Mesenchymal stem cell (in vitro differentiated cells and primary cell): ENCODE results near the gene DND1.

Experiments
- DNase-seq: peaks from one replicate; pipeline ENCODE4 v3.0.0-alpha.2; 2013
- H2AFZ ChIP-seq: one replicate; pipeline ENCODE4 v1.6.1; 2013; ENCODE audit warnings: low read depth, mild to moderate bottlenecking, control low read depth, inconsistent platforms, low read length, moderate library complexity
- H2AK5ac ChIP-seq: 2 replicates; pipeline ENCODE4 v1.6.1; 2013; ENCODE audit warnings: low read length, moderate library complexity, mild to moderate bottlenecking, inconsistent platforms; ENCODE audit not compliant: severe bottlenecking
- H2BK120ac ChIP-seq: one replicate; pipeline ENCODE4 v1.6.1; 2013; ENCODE audit warnings: low read depth, mild to moderate bottlenecking, inconsistent platforms, low read length, moderate library complexity
- H2BK12ac ChIP-seq, 2 experiments: one replicate each; pipeline ENCODE4 v1.6.1; 2013; ENCODE audit warnings: inconsistent platforms in 2 of 2, low read length in 2 of 2, mild to moderate bottlenecking in 2 of 2, moderate library complexity in 2 of 2, control low read depth in 1 of 2
- H2BK15ac ChIP-seq: one replicate; pipeline ENCODE4 v1.6.1; 2013; ENCODE audit warnings: mild to moderate bottlenecking, low read depth, inconsistent platforms; ENCODE audit not compliant: poor library complexity, severe bottlenecking
- H2BK5ac ChIP-seq: 2 replicates; pipeline ENCODE4 v1.6.1; 2013; ENCODE audit warnings: low read depth, mild to moderate bottlenecking, low read length, control low read depth, inconsistent platforms; ENCODE audit not compliant: poor library complexity, severe bottlenecking
- H3K14ac ChIP-seq, 2 experiments: one replicate each; pipeline ENCODE4 v1.6.1; 2013; ENCODE audit warnings: inconsistent platforms in 2 of 2, low read length in 2 of 2, control low read depth in 1 of 2, mild to moderate bottlenecking in 1 of 2, moderate library complexity in 1 of 2
- H3K18ac ChIP-seq, 2 experiments: one replicate each; pipeline ENCODE4 v1.6.1; 2013; ENCODE audit warnings: inconsistent platforms in 2 of 2, low read length in 2 of 2, control low read depth in 1 of 2, low read depth in 1 of 2, mild to moderate bottlenecking in 1 of 2
- H3K23ac ChIP-seq, 2 experiments: one replicate each; pipeline ENCODE4 v1.6.1; 2013; ENCODE audit warnings: inconsistent platforms in 2 of 2, low read length in 2 of 2, mild to moderate bottlenecking in 2 of 2, moderate library complexity in 2 of 2, control low read depth in 1 of 2
- H3K27ac ChIP-seq: 2 replicates; pipeline ENCODE4 v1.5.1; 2013; ENCODE audit warnings: mild to moderate bottlenecking, moderate library complexity, low read length, control low read depth, inconsistent platforms; ENCODE audit not compliant: poor library complexity, severe bottlenecking
- H3K27me3 ChIP-seq, 2 experiments: 2 replicates each; pipeline versions ENCODE4 v1.6.1 to v1.7.0; 2013; ENCODE audit warnings: low read length in 2 of 2, mild to moderate bottlenecking in 2 of 2, moderate library complexity in 2 of 2, control low read depth in 1 of 2, inconsistent platforms in 1 of 2; ENCODE audit not compliant: control insufficient read depth in 1 of 2, insufficient read depth in 1 of 2
- H3K36me3 ChIP-seq, 2 experiments: 2 replicates each; pipeline versions ENCODE4 v1.6.1 to v1.7.0; 2013; ENCODE audit warnings: low read length in 2 of 2, control low read depth in 1 of 2, inconsistent platforms in 1 of 2, low read depth in 1 of 2, mild to moderate bottlenecking in 1 of 2; ENCODE audit not compliant: insufficient read depth in 2 of 2, control insufficient read depth in 1 of 2
- H3K4ac ChIP-seq, 2 experiments: one replicate each; pipeline ENCODE4 v1.6.1; 2013; ENCODE audit warnings: inconsistent platforms in 2 of 2, low read length in 2 of 2, mild to moderate bottlenecking in 2 of 2, moderate library complexity in 2 of 2, control low read depth in 1 of 2, low read depth in 1 of 2
- H3K4me1 ChIP-seq: 2 replicates; pipeline ENCODE4 v1.6.1; 2013; ENCODE audit warnings: low read depth, low read length, control low read depth; ENCODE audit not compliant: control insufficient read depth, insufficient read depth
- H3K4me2 ChIP-seq: 2 replicates; pipeline ENCODE4 v1.6.1; 2013; ENCODE audit warnings: low read length, mild to moderate bottlenecking, inconsistent platforms; ENCODE audit not compliant: poor library complexity, severe bottlenecking
- H3K4me3 ChIP-seq, 2 experiments: 2 replicates each; pipeline versions ENCODE4 v1.5.1 to v1.7.0; 2013; ENCODE audit warnings: low read length in 2 of 2, mild to moderate bottlenecking in 2 of 2, control low read depth in 1 of 2, low read depth in 1 of 2; ENCODE audit not compliant: insufficient read depth in 1 of 2
- H3K79me1 ChIP-seq: replicated peaks from 2 replicates; pipeline ENCODE4 v1.6.1; 2013; ENCODE audit warnings: mild to moderate bottlenecking, control low read depth, low read length, inconsistent platforms; ENCODE audit not compliant: poor library complexity, severe bottlenecking
- H3K9ac ChIP-seq: 2 replicates; pipeline ENCODE4 v1.7.0; 2013; ENCODE audit warnings: mild to moderate bottlenecking, low read length, moderate library complexity
- H3K9me3 ChIP-seq: 2 replicates; pipeline ENCODE4 v1.7.0; 2013; ENCODE audit warnings: mild to moderate bottlenecking, low read length; ENCODE audit not compliant: control insufficient read depth
- H4K8ac ChIP-seq: one replicate; pipeline ENCODE4 v1.6.1; 2013; ENCODE audit warnings: inconsistent platforms, mild to moderate bottlenecking, low read length, moderate library complexity
- H4K91ac ChIP-seq: one replicate; pipeline ENCODE4 v1.6.1; 2013; ENCODE audit warnings: mild to moderate bottlenecking, low read length, inconsistent platforms
- WGBS: methylation state at CpG from one replicate; pipeline ENCODE4 v1.1.7; 2013; ENCODE audit warnings: mixed read lengths; 5-methylcytosine and 5-hydroxymethylcytosine counted together

DND1 gene

DNA sequence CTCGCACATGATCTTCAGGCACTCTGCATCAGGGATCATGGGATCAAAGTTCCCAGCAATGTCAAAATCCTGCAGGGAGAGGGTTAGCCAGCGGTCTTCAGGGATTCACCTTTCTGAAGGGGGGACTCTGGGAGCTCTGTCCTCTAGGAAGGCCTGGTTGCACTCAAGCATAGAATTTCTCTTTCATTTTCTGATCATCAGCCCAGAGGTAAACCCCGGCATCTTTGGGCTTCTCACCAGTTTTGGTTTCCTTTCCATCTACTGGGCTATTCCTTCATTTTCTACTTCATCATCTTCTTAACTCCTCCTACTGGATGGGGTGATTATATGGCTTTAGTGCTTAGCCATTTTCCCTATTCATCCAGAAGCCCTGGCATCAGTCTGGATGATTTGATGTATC, 4.6 kb upstream of the DND1 start:
- Histone ChIP-seq H3K18ac (no peak overlapping the region), H2BK12ac (no peak overlapping the region), H2BK120ac (no peak overlapping the region), H3K4ac (no peak overlapping the region), H4K91ac (no peak overlapping the region), H3K36me3 (peaks cover 72 to 92% of the 10 kb centered on the region in 2 experiments), H3K9me3 (no peaks in the 10 kb centered on the region), H2AK5ac (no peak overlapping the region), H3K27me3 (no peaks in the 10 kb centered on the region), H4K8ac (no peak overlapping the region), H2BK15ac (no peak overlapping the region), H3K4me3 (no peak overlapping the region), H3K4me2 (no peak overlapping the region), H3K9ac (no peak overlapping the region), H3K14ac (no peak overlapping the region), H3K79me1 (peaks cover 22% of the 10 kb centered on the region), H3K27ac (no peak overlapping the region), H2AFZ (no peak overlapping the region), H3K4me1 (no peaks in the 10 kb centered on the region), H2BK5ac (no peak overlapping the region), H3K23ac (no peak overlapping the region)
- DNase-seq: no peak
- 95% methylated on average over 2 of the region's 3 CpGs for WGBS

DNA sequence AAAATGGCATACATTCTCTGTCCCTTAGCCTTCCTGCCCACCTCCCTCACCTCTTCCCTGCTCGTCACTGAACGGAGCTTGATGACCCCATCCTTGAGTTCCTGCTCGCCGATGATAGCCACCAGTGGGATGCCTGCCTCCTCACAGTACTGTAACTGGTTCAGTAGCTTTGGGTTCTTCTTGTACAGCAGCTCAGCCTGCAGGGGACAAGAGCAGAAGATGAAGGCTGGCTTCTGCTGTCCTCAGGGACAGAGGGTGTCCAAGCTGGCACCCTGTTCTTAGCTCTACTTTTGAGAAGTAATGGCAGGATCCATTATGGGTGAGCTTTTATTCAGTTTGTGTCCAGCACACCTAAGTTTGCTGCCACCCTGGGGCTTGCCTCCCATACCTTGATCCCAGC, 1.3 kb upstream of the DND1 start:
- Histone ChIP-seq H2BK120ac (no peak overlapping the region), H3K4me1 (no peaks in the 10 kb centered on the region), H3K9ac (no peak overlapping the region), H3K27ac (no peak overlapping the region), H3K4me2 (no peak overlapping the region), H3K36me3 (peaks cover 77 to 85% of the 10 kb centered on the region in 2 experiments), H3K79me1 (peaks cover 20% of the 10 kb centered on the region), H2AK5ac (no peak overlapping the region), H3K14ac (no peak overlapping the region), H3K4me3 (no peak overlapping the region), H3K18ac (no peak overlapping the region), H2BK12ac (no peak overlapping the region), H4K8ac (no peak overlapping the region), H3K4ac (no peak overlapping the region), H3K9me3 (no peaks in the 10 kb centered on the region), H3K23ac (no peak overlapping the region), H2AFZ (no peak overlapping the region), H2BK5ac (no peak overlapping the region), H3K27me3 (no peaks in the 10 kb centered on the region), H2BK15ac (no peak overlapping the region), H4K91ac (no peak overlapping the region)
- DNase-seq: no peak
- WGBS: 98% methylated on average over 4 of the region's 4 CpGs

DNA sequence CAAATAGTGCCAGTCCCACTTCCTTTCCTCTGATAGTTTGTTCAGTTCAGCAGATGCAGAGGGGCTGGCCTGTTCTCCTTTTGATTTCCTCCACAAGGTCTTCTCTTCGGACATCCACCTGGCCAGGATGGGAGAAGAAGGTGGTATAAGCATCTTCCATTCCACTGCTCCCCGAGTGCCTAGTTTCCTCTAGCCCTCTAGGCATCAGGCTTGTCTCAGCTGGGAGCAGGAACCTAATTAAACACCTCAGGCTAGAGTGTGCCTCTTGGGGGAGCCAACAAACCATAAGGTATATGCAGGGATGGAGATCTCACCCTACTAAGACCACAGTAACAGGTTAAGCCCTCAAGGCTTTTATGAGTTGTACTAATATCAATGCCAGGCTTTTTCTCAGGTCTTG, 835 bp upstream of the DND1 start:
- Histone ChIP-seq H2BK5ac (no peak overlapping the region), H3K4ac (no peak overlapping the region), H3K9me3 (no peaks in the 10 kb centered on the region), H2AFZ (no peak overlapping the region), H3K4me1 (no peaks in the 10 kb centered on the region), H2AK5ac (no peak overlapping the region), H3K9ac (no peak overlapping the region), H2BK15ac (no peak overlapping the region), H3K4me2 (no peak overlapping the region), H3K79me1 (peaks cover 19% of the 10 kb centered on the region), H2BK120ac (no peak overlapping the region), H3K36me3 (peaks cover 77 to 85% of the 10 kb centered on the region in 2 experiments), H4K91ac (no peak overlapping the region), H3K4me3 (no peak overlapping the region), H3K18ac (no peak overlapping the region), H3K27me3 (no peaks in the 10 kb centered on the region), H4K8ac (no peak overlapping the region), H3K27ac (no peak overlapping the region), H3K23ac (no peak overlapping the region), H3K14ac (no peak overlapping the region), H2BK12ac (no peak overlapping the region)
- 100% methylated on average over 2 of the region's 2 CpGs for WGBS
- no peak for DNase-seq

DNA sequence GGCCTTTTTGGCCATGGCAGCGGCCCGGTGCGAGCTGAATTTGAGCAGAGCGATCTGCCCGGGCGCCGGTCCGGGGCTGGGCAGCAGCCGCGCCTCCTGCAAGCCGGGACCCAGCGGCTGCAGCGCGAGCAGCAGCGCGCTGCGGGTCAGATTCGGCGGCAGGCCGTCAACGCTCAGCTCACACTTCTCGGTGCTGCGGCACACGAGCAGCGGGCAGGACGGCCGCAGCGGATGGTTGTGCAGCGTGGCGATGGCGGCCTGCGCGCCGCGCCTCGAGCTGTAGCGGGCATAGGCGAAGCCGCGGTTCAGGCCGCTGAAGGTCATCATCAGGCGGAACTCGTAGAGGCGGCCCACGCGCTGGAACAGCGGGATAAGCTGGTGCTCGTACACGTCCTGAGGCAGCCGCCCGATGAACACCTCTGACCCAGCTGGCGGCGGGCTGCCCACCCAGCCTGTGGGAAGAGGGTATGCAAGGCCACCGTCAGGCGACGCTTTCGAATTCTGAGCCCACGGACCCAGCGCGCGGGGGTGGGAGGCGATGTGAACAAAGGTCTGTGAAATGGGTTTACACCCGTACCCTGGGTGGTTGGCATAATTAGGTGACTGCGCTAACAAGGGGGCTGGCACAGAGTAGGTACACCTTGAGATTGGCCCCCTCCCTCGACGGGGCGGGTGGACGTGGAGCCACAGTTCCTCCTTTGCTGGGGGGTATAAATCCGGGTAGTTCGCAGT, 755 bp downstream of the DND1 start:
- no peaks in the 10 kb centered on the region for H3K9me3 ChIP-seq
- H3K27ac ChIP-seq: no peak overlapping the region
- H2BK5ac ChIP-seq: no peak overlapping the region
- H3K4ac ChIP-seq: no peak overlapping the region
- no peak overlapping the region for H2BK15ac ChIP-seq
- no peaks in the 10 kb centered on the region for H3K4me1 ChIP-seq
- no peak overlapping the region for H3K14ac ChIP-seq
- no peaks in the 10 kb centered on the region for H3K27me3 ChIP-seq
- no peak overlapping the region for H2AK5ac ChIP-seq
- peak overlapping the region; percentile 56 for H4K91ac ChIP-seq
- no peak overlapping the region for H2AFZ ChIP-seq
- H3K36me3 ChIP-seq: peaks cover 82 to 87% of the 10 kb centered on the region in 2 experiments
- WGBS: 98% methylated on average over 70 of the region's 70 CpGs
- H3K4me3 ChIP-seq: no peak overlapping the region
- H3K9ac ChIP-seq: peak overlapping the region; percentile 26
- no peak overlapping the region for H3K4me2 ChIP-seq
- H3K23ac ChIP-seq: no peak overlapping the region
- peak; percentile 11 for DNase-seq
- H2BK120ac ChIP-seq: no peak overlapping the region
- H3K18ac ChIP-seq: no peak overlapping the region
- H2BK12ac ChIP-seq: no peak overlapping the region
- H4K8ac ChIP-seq: no peak overlapping the region
- H3K79me1 ChIP-seq: peaks cover 26% of the 10 kb centered on the region
